GM21619 (cell line): ENCODE data around the gene PARN.
"Not testable (repeated sequence)": the region's sequence is repeated elsewhere in the genome, so short reads cannot be mapped to it uniquely, and the experiment has no call there.

ENCODE experiments used
- ATAC-seq: cut with Tn5 transposase; IDR thresholded peaks from one replicate; pipeline ENCODE4 v1.9.1; 2021; ENCODE audit not compliant: unreplicated experiment

PARN gene

DNA sequence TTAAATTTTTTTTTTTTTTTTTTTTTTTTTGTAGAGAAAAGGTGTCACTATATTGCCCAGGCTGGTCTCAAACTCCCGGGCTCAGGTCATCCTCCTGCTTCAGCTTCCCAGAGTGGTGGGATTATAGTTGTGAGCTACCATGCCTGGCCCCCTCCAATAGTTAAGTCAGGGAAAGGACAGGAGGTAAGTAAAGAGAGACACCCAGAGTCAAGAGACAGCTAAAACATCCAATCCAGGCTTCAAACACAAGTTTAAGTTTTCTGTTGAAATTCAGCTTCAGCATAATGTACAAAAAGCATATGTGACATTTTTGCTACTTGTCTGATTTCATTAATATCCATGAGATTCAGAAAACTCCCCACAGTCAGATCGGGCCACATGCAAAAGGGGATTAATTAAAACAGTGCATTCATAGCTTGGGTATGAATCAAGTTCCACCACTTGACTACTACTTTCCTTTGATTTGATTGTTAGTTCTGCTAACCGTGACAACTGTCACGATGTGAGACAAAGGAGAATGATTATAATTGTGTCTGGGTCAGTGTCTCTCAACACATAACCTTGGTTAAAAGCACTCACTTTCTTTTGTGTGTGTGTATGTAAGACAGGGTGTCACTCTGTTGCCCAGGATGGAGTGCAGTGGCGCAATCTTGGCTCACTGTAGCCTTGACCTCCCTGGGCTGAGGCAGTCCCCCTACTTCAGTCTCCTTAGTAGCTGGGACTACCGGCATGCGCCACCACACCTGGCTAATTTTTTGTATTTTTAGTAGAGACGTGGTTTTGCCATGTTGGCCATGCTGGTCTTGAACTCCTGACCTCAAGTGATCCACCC lies 184.9 kb downstream of the PARN start:
- ATAC-seq: no peak

- not testable (repeated sequence) for ATAC-seq
These were observed 188.5 kb downstream of the PARN start for GRCh38 chr16:14441533-14441932.

DNA sequence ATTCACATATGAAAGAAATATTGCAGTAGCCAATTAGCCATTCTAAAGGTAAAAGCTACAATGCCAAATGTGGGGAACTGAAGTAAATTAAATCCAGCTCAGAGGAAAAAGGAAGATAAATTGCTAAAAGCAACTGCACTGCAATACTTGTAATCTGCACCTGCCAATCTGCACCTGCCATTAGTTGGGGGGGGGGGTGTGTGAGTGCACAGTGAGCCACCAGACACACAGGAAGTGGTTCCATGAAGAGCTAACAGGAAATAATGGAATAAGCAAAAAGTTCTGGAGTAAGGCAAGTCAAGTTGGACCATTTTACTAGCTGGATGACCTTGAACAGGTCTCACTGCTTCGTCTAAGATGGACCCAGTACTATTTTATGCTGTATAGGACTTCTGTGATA lies 191.8 kb downstream of the PARN start:
- ATAC-seq: no peak

DNA sequence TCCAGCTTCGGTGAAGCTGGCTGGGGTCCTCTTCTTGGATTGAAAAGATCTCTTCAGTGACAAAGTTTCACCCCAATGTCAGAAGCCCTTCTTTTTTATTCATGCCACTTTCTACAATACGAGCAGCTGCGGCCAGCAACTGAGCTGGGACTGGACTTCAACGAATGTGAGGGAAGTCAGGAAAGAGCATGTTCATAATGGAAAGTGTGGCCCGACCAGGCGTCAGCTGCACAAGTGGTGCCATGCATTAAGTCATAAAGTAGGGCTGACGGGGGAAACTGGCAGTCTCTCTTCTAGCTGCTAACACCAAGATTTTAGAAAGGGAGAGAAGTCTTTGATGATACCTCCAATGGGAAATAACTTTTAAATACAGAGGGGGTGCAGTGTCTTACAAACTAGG lies 192.6 kb downstream of the PARN start:
- no peak for ATAC-seq

GRCh38 chr16:14436401-14436955 lies 193.6 kb downstream of the PARN start:
- ATAC-seq: no peak

GRCh38 chr16:14434860-14435259 lies 195.2 kb downstream of the PARN start:
- ATAC-seq: no peak

DNA sequence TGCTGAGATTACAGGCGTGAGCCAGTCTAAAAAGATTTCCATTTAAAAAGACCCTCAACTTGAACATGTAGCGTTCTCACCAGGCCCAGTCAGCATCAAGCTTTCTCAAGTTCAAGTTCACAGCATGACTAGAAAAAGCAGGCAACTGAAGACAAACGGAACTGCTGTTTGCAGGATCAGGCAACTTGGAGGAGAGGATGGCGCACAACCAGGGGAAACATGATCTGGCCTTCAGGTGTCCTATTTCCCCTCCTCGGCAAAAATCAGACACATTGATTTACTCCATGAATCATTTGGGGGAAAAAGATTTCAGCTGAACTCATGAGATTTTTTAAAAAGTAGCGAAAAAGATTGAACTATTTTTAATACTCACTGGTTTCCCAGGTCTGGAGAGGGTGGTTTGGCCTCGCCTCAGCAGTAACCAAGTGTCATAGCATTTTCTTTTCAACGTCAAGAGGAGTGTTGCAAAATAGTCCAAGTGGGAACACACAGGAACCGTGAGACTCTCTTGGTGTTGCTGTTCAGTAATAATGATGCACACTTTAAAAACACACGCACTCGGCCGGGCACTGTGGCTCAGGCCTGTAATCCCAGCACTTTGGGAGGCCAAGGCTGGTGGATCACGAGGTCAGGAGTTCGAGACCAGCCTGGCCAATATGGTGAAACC lies 201.0 kb downstream of the PARN start:
- not testable (repeated sequence) for ATAC-seq

- ATAC-seq: no peak
These were observed 202.0 kb downstream of the PARN start for GRCh38 chr16:14428043-14428442.

- ATAC-seq: no peak
These were observed 202.6 kb downstream of the PARN start for GRCh38 chr16:14427371-14427948.

- no peak for ATAC-seq
These were observed 205.5 kb downstream of the PARN start for GRCh38 chr16:14424595-14424994.

DNA sequence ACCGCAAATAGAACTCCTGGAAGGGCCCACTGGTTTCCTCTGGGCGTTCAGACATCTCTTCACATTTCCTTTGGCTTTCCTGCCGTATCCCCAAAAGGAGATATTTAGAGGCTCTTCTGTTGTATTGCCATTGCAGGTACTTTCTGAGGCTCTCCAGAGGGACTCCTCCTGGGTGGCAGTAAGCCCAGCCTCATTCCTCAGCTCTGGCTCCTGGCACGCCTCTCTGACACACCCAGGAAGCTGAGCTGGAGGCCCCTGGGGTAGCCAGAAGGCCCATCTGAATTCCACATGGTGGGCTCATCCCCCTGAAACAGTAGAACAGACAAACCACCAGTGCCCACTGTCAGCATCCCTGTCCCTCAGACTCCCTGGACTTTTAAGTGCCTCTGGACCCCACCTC lies 206.7 kb downstream of the PARN start:
- no peak for ATAC-seq

DNA sequence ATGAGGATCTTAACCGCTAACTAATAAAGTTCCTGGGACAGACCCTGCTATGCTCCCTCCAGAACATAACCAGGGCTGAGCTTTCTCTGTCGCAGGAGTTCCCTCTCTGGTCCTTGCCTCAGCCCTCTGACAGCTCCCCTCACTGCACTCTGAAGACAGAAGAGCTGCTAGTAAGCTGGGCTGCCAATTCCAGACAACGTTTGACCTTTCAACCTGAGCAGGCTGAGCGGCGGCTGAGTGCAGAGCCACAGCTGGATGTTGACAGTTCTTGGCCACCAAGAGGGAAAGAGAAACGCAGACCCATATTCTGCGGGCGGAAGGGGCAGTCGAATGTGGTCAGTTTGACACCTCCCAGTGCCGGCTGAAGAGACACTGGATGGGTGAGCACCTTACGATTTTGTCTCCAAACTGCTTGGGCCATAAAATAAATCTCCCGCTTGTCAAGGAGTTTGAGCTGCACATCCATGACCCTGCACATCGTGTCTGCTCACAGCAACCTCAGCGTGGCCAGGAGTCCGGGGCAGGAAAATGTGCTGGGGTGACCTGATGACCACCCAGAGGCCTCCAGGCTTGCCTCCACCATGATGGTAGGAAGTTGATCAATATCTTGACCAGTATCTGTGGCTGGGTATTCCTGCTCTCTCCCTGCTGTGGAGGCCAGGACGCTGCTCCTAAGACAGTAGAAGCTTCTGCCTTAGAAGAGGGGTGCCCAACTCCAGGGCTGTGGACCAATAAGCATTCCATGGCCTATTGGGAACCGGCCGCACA lies 209.2 kb downstream of the PARN start:
- ATAC-seq: no peak

- not testable (repeated sequence) for ATAC-seq
These were observed 209.8 kb downstream of the PARN start for GRCh38 chr16:14420243-14420642.

DNA sequence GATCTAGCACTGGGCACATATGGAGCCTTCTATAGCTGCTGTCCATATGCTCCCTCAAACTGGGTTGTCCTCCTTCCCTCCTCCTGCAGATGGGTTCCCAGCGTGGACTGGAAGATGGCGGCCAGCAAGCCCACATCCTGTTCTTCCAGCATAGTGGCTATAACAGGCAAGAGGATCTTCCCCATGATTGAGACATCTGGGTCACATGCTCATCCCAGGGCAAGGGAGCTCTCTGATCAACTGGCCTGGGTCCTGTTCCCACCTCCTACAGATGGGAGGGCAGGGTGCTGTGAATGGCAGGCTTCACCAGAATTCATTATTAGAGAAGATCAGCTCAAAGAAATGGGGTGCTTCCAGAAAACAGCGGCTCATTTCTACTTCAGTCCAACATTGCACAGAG lies 210.2 kb downstream of the PARN start:
- ATAC-seq: no peak

- no peak for ATAC-seq
These were observed 211.2 kb downstream of the PARN start for GRCh38 chr16:14418795-14419225.

DNA sequence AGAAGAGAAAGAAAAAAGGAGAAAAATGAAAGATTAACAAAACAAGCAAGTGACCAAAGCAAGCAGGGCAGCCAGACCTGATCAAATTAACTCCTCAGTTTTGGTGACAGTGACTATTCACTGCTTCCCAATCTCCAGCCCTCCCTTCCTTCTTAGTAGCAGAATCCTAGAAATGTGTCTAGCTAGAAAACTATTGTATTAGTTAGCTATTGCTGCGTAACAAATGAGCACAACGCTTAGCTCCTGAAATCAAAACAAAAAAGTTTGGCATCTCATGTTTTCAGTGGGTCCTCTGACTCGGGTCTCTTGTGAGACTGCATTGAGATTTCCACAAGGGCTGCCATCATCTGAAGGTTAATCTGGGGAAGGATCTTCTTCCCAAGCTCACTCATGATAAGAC lies 213.9 kb downstream of the PARN start:
- no peak for ATAC-seq

DNA sequence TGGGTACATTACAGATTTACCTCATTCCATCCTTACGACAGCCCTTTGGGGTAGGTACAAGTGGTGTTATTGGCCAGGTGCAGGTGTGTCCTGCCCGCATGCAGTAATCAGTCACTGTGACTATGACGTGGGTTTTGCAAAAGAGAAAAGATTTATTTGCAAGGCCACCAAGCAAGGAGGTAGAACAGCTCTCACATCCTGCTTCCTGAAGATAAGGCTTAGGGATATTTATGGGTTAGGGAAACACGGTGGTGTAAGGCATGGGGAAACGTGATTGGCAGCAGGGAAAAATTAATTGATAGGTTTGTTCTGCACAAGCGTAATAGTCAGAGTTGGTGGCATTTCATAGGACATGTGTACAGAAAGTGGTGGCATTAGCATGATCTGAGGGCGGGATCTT lies 214.8 kb downstream of the PARN start:
- no peak for ATAC-seq

GRCh38 chr16:14409563-14409962 lies 220.5 kb downstream of the PARN start:
- no peak for ATAC-seq

DNA sequence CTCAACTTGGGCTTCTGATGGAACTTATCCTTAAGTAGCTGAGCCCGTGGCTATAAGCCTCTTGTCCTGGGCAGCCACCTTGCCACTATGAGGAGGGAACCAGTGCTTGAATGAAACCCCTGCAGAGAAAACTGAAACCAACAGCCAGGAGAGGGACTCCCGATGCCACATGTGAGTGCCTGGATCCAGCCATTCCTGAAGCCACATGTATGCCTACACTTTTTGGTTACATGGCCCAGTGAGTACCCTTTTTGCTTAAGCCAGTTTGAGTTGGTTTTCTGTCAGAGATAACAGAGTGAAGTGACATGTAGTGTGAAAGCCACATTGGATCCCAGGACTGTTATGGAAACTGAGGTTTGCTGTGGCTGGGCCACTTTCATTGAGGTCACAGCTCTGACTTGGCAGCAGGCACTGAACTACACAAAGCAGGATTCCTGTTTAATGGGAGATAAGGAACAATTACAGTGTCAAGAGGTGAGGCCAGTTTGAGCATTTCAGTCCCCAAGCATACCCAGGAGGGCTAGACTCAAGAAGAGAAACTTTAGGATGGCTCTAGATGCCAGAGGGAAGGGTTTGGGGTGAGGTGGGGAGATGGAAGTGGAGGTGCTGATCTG lies 222.2 kb downstream of the PARN start:
- no peak for ATAC-seq
